Left colon (tissue), 2 donors: ENCODE measurements around the gene BNC1. TPM values are rescaled to one million over a fixed set of nuclear protein-coding genes. Genes with fewer than 3 reads are reported as not detected.

Experiments used
- total RNA-seq, 2 donors: library from RNA; stranded (reverse); fragmentation: NEBNext Ultra II Directional; extraction: Animal tissue kit (Norgen Biotek cat#: 25700); gene quantifications; one replicate each; pipeline ENCODE4 v1.2.1, GENCODE V29; 2021
- donor health status: DM: no; HTN: no; CAD: no.
- donor health status: DM: yes; HTN: yes; CAD: no.

Gene BNC1
- total RNA-seq, 2 donors from 2014 or later: not detected

Other genes with a start within 250 kb of the BNC1 start
- 10 to 100 TPM; 62.8 to 70.1 TPM for gene BTBD1, start 217.4 kb downstream of the BNC1 start, total RNA-seq
- gene TM6SF1, start 177.0 kb downstream of the BNC1 start, total RNA-seq: 1 to 10 TPM in 1 of 2 donors, under 1 TPM in 1; 0.67 to 2.0 TPM
- 10 to 100 TPM in 1 of 2 donors, 1 to 10 TPM in 1; 9.2 to 13.6 TPM for gene HDGFL3, start 76.8 kb downstream of the BNC1 start, total RNA-seq
- under 1 TPM in 1 of 2 donors, not detected in 1; 0.14 TPM for gene SH3GL3, start 162.7 kb upstream of the BNC1 start, total RNA-seq